Retina (tissue), 1 donor: ENCODE measurements around the gene HTR3A.

Experiments used
- DNase-seq: peaks from one replicate; pipeline ENCODE4 v3.0.0-alpha.2; 2016

Gene HTR3A

DNA sequence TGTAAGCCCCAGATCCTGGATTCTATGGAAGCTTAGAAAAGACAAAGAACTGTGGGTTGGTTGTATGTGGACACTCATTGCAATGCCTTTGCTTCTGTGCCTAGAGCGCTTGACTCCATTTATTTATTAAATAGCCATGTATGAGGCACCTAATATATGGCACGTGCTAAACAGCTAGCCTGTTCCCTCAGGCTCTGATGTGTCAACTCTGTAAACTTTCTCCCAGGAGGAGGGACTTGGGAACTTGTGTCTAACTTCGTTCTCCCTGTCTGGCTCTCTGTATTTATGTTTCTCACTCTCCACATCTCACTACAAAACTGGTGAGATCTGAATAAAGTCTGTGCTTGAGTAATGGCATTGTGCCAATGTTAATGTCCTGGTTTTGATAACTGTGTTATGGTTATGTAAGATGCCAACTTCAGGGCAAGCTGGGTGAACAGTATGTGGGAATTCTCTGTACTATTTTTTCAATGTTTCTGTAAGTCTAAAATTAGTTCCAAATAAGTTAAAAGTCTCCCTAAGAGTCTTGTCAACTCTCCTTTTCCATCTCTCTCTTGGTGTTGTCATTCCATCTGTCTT is 50.5 kb downstream of the HTR3A start:
- no peak for DNase-seq

DNA sequence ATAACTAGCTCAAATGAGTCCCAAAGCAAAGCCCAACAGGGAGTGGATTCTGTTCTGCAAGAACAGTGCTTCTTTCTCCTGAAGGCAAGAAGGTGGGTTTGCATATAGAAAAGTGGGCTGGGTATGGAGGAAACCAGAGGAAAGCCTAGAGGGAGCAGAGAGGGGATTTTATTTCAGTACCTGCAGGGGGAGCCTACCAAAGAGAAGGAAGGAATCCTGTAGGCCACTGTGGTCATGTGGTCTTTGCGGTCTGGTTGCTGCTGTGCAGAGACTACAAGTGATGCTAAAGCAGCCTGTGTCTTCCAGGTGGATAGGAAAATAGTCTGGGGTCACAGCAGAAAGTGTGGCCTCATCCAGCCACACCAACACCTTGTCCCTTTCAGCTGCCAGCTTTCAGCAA is 51.4 kb downstream of the HTR3A start:
- DNase-seq = no peak

DNA sequence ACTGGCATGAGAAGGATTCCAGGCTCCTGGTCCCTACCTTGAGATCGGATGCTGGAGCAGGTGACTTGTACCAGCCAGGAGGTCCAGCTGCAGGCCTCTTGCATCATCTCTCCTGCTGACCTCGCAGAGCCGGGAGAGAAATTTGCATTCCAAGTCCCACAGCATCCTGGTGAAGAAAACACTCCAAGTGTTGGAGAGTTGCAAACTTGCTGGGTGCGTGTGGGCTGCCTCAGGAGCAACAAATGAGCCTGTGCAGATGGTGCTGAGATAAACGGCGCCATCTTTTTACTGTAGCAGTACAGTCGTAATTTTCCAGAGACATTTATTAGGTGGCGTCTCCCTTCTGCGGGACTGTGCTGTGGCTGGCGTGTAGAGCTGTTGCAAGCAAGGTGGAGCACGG is 52.5 kb downstream of the HTR3A start:
- no peak for DNase-seq

DNA sequence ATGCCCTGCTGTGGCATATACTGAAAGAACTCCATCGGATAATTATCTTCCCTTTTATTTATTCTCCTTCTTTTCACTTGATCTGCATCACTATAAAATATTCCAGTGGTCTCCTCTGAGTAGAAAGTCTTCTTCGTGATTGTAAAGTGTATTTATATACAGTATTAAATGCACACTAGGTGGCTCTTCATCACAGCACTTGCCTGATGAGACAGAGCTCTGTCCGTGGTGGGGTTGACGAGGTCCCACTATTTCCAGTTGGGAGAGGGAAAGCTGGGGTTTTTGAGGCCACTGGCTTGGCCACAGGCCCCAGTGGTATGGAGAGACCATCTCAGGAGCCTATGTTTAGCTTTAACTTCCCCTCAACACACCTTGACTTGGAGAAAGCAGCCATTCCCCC is 53.0 kb downstream of the HTR3A start:
- DNase-seq = no peak

DNA sequence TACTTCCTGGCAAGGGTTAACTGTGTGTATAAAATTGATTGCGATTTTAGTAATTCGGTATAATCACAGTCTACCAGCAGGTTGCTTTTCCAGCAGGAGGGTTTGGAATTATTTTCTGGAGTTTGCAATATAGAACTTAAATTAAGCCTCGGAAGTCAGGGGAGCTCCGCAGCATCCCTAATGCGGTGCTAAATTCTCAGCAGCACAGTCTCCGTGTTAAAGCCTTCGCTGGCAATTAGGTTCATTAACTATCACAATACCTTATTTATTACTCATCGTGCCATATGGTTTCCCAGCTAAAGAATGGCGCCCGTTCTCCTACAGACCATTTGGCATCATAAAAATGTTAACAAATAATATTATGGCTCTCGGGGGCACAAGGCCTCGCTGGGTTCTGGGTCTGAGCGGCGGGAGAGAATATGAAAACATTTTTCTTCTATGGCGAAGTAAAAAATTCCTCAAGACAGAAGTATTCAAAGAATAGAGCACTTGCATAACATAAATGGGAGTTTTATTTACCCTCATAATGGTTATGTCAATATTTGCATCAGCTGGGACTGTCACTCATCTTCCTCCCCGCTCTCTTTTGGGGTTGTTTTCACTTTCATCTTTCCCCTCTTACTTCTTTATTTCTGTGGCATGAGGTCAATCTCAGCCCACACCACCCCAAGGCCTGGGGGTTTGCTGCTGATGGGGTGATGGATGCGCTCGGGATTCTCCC is 56.5 kb downstream of the HTR3A start:
- DNase-seq = no peak

DNA sequence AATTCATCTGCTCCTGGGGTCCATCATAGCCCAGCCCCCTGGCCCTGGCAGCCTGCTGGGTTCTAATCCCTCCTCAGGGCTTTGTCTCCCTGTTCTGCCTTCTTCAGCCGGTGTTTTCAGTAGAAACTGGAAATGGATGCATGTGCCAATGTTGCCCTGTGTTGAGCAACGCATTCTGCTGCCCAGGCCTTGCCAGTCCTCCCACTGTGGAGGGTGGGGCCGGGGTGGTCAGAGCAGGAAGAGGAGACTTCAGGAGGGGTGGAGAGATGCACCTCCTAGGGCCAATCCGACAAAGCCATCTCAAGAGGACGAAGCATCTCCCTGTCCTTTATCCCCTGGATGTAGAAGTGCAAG is 57.0 kb downstream of the HTR3A start:
- no peak for DNase-seq

DNA sequence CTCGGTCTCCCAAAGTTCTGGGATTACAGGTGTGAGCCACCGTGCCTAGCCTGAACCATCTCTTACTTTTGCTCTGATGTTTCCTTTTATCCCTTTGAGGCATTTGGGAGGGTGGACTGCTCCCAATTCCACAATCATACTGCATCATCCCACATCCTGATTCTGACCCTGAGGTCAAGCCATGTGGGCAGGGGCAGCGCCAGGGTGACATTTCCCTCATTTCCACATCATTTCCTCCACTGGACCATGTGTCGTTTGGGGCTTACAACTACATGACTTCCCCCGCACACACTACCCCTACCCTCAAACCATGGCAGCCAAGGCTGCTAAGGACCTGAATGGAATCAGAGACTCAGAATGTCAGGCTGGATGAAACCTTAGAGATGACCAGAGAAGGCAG is 58.2 kb downstream of the HTR3A start:
- no peak for DNase-seq

DNA sequence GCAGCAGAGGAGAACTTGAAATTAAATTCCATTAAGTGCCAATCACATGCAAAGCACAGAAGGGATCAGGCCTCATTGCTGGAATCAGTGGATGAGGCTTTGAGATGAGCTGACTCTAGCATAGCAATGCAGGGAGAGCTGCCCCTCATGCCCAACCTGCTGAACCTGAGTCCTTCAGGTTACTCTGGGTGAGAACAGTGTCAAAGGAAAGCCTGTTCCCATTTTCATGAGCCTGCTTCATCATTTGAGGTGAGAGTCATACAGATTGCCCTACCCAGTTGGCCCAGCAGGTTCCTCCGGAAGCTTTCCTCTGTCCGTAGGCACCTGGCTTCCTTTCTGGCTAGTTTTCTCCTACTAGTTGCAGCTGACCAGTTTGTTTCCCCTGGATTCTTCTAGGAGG is 58.7 kb downstream of the HTR3A start:
- DNase-seq = no peak

DNA sequence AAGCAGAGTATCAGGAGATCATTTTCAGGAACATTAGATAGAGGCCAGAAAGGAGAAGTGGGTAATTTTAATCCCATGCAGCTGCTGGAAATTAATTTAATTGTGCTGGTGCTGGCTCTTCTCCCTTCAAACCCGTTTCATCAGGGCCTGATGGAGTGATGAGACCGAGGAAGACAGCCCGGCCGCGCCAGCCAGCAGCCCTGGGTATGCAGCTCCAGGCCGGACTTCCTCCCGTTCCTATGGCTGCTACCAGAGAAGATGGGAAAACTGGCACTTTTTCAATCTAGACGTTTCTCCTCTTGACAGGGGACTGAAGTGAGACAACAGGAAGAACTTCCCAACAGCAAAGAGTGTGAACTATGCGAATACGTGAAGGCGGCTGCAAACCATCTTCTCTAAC is 60.0 kb downstream of the HTR3A start:
- DNase-seq = no peak

DNA sequence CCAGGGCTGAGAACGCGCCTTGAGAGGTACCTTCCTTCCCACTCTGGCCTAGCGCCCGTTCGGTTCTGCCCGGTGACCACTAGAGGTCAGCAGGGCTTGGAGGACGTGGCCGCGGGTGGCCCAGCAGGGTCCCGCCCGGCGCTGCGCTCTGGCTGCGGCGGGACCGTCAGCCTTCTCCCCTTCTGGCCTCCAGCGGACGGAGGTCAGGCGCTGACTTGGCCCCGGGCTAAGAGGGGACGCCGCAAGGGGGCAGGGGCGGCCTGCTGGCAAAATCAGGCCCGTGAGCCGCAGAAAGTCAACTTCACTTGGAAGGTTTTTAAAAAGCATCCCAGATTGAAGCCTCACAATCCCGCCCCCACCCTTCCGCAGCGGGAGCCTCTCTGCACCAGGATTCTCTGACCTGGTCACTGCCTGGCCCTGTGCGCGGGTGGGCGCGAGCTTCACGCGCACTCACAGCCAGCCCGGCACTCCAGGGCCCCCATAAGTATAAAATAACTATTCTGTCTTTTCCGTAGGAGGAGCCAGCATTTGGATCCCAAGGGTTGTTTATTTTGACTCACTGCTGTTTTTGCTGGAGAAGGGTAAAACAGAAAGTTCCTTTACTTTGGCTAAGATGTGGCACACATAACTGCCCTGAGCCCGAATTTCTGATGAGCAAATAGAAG is 61.4 kb downstream of the HTR3A start:
- DNase-seq = peak; percentile 88

DNA sequence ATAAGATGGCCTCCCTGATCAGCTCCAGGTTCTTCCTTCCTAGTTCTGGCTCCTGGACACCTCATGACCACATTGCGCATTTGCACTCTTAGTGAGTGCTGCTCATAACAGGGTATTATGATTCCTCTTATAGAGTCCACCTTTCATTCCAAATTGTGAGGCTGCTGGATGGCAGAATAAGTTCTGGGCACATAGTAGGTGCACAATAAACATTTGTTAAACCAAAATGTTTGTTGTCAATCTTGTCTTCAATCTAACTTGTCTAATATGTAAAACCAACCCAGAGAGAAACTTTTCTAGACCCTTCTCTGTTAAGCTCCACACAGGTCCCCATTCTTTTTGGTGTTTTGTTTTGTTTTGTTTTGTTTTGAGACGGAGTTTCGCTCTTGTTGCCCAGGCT is 62.0 kb downstream of the HTR3A start:
- DNase-seq = no peak

DNA sequence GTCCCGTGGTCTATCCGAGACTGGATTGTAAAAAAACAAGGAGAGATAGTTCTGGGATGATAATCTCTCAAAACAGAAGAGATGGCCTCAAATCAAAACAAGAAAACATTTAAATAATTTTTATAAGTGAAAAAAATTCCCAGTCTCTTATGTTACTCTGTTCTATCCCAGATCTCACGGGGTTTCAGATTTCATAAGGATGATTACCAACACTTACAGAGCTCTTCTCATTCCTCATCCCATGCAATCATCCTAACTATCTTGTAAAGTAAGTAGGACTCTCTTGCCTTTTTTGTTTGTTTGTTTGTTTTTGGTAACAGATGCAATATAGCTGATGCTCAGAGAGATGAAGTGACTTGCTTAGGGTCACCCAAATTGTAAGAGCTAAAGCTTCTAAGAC is 64.6 kb downstream of the HTR3A start:
- no peak for DNase-seq
